IMR-90 (cell line): ENCODE results near the gene GBE1. TPM values are rescaled to one million over a fixed set of nuclear protein-coding genes. Genes with fewer than 3 reads are reported as not detected.

Experiments used
- ATAC-seq: fragments of 200-7000 bp; cut with Tn5 transposase; 2 replicates; pipeline ENCODE4 v1.9.1; 2020; ENCODE audit warnings: low read depth, mild to moderate bottlenecking, moderate library complexity
- BruUV-seq: library from RNA; stranded (reverse); fragments of 400-500 nt; replicated peaks from 2 replicates; lab custom pipeline; 2021; lab: Mats Ljungman, UMichigan
- CTCF ChIA-PET: fragments of 300-600 bp; formaldehyde crosslinking; extraction: SDS; loops from one replicate; lab custom pipeline; 2021; ENCODE audit warnings: antibody characterized with exemption; lab: Yijun Ruan, JAX
- POLR2A ChIA-PET: fragments of 300-600 bp; sonication (Branson Sonifier 250); formaldehyde crosslinking; loops from one replicate; lab custom pipeline; 2022; ENCODE audit warnings: antibody characterized with exemption; ENCODE audit not compliant: unreplicated experiment; lab: Charles Lee
- DNase-seq: peaks from one replicate; pipeline ENCODE4 v3.0.0; 2013
- H2AFZ ChIP-seq: replicated peaks from 2 replicates; pipeline ENCODE3; 2013; ENCODE audit warnings: low read length, mild to moderate bottlenecking; ENCODE audit not compliant: poor library complexity
- H2AK5ac ChIP-seq: 2 replicates; pipeline ENCODE4 v1.6.1; 2013; ENCODE audit warnings: low read depth, low read length, inconsistent platforms
- H2AK9ac ChIP-seq: replicated peaks from 2 replicates; pipeline ENCODE3; 2013; ENCODE audit warnings: mild to moderate bottlenecking, low read depth, low read length, moderate library complexity; ENCODE audit not compliant: poor library complexity
- H2BK120ac ChIP-seq: 2 replicates; pipeline ENCODE4 v1.6.1; 2013; ENCODE audit warnings: low read depth, low read length, inconsistent platforms
- H2BK15ac ChIP-seq: 3 replicates; pipeline ENCODE4 v1.6.1; 2013; ENCODE audit warnings: low read depth, low read length, inconsistent platforms
- H2BK20ac ChIP-seq: 2 replicates; pipeline ENCODE4 v1.6.1; 2013; ENCODE audit warnings: low read depth, mild to moderate bottlenecking, inconsistent platforms, low read length, moderate library complexity
- H2BK5ac ChIP-seq: 2 replicates; pipeline ENCODE4 v1.6.1; 2013; ENCODE audit warnings: mild to moderate bottlenecking, low read depth, low read length, inconsistent platforms; ENCODE audit not compliant: poor library complexity, severe bottlenecking
- H3K14ac ChIP-seq: replicated peaks from 2 replicates; pipeline ENCODE4 v1.6.1; 2013; ENCODE audit warnings: low read depth, low read length, inconsistent platforms
- H3K18ac ChIP-seq: 2 replicates; pipeline ENCODE4 v1.6.1; 2013; ENCODE audit warnings: low read depth, low read length, control low read depth
- H3K23ac ChIP-seq: 2 replicates; pipeline ENCODE4 v1.6.1; 2013; ENCODE audit warnings: low read depth, low read length, inconsistent platforms
- H3K27ac ChIP-seq: 2 replicates; pipeline ENCODE4 v1.5.1; 2013; ENCODE audit warnings: mild to moderate bottlenecking, control low read depth, low read length; ENCODE audit not compliant: insufficient read depth
- H3K27me3 ChIP-seq: 2 replicates; pipeline ENCODE4 v1.6.1; 2013; ENCODE audit warnings: low read length; ENCODE audit not compliant: control insufficient read depth, insufficient read depth
- H3K36me3 ChIP-seq: 2 replicates; pipeline ENCODE4 v1.6.1; 2013; ENCODE audit warnings: low read length, mixed read lengths; ENCODE audit not compliant: control insufficient read depth, insufficient read depth
- H3K4ac ChIP-seq: 2 replicates; pipeline ENCODE4 v1.6.1; 2013; ENCODE audit warnings: low read depth, low read length, inconsistent platforms
- H3K4me1 ChIP-seq: 2 replicates; pipeline ENCODE4 v1.6.1; 2013; ENCODE audit warnings: low read length, mixed read lengths; ENCODE audit not compliant: control insufficient read depth, insufficient read depth
- H3K4me2 ChIP-seq: 2 replicates; pipeline ENCODE4 v1.6.1; 2013; ENCODE audit warnings: low read depth, mild to moderate bottlenecking, control low read depth, low read length, moderate library complexity
- H3K4me3 ChIP-seq: 2 replicates; pipeline ENCODE4 v1.5.1; 2013; ENCODE audit warnings: low read depth, mild to moderate bottlenecking, control low read depth, low read length, moderate library complexity; ENCODE audit not compliant: insufficient read depth
- H3K56ac ChIP-seq: 2 replicates; pipeline ENCODE4 v1.6.1; 2013; ENCODE audit warnings: low read length, inconsistent platforms; ENCODE audit not compliant: insufficient read depth; ENCODE audit errors: extremely low read depth
- H3K79me1 ChIP-seq, 2 experiments: 2 replicates each; pipeline ENCODE4 v1.6.1; 2013; ENCODE audit warnings: low read length in 2 of 2, inconsistent platforms in 1 of 2, low read depth in 1 of 2
- H3K9ac ChIP-seq: 2 replicates; pipeline ENCODE4 v1.6.1; 2013; ENCODE audit warnings: low read depth, low read length, control low read depth
- H3K9me1 ChIP-seq: 2 replicates; pipeline ENCODE4 v1.6.1; 2013; ENCODE audit warnings: low read length, inconsistent platforms; ENCODE audit not compliant: insufficient read depth
- H3K9me3 ChIP-seq: 2 replicates; pipeline ENCODE4 v1.6.1; 2013; ENCODE audit warnings: low read length; ENCODE audit not compliant: control insufficient read depth, insufficient read depth
- H4K20me1 ChIP-seq: 2 replicates; pipeline ENCODE4 v1.6.1; 2013; ENCODE audit warnings: low read length, inconsistent platforms; ENCODE audit not compliant: insufficient read depth
- H4K5ac ChIP-seq: 2 replicates; pipeline ENCODE4 v1.6.1; 2013; ENCODE audit warnings: mild to moderate bottlenecking, low read depth, low read length, control low read depth
- H4K8ac ChIP-seq, 2 experiments: 2 replicates each; pipeline ENCODE4 v1.6.1; 2013; ENCODE audit warnings: low read depth in 2 of 2, low read length in 2 of 2, control low read depth in 1 of 2, inconsistent platforms in 1 of 2
- H4K91ac ChIP-seq: 2 replicates; pipeline ENCODE4 v1.6.1; 2013; ENCODE audit warnings: low read depth, low read length, inconsistent platforms; ENCODE audit not compliant: insufficient read depth
- BHLHE40 ChIP-seq: fragments of 150-350 bp; IDR thresholded peaks from 2 replicates; pipeline ENCODE4 v1.6.1; 2016; ENCODE audit warnings: mild to moderate bottlenecking, low read depth, low read length
- CEBPB ChIP-seq: IDR thresholded peaks from 2 replicates; pipeline ENCODE4 v1.6.1; 2012; ENCODE audit warnings: low read depth, low read length, improper control_type of control experiment
- CHD1 ChIP-seq: IDR thresholded peaks from 2 replicates; pipeline ENCODE4 v1.6.1; 2012; ENCODE audit warnings: low read depth, low read length, improper control_type of control experiment
- CTCF ChIP-seq: conservative IDR thresholded peaks from 2 replicates; pipeline ENCODE4 v1.5.1; 2012; ENCODE audit warnings: mild to moderate bottlenecking, low read depth, low read length, improper control_type of control experiment
- ELK1 ChIP-seq: fragments of 150-350 bp; IDR thresholded peaks from 2 replicates; pipeline ENCODE4 v1.6.1; 2016; ENCODE audit warnings: low read depth, mild to moderate bottlenecking, low read length, moderate library complexity, borderline replicate concordance
- FOS ChIP-seq: fragments of 150-350 bp; IDR thresholded peaks from 2 replicates; pipeline ENCODE4 v1.6.1; 2016; ENCODE audit warnings: low read depth, low read length
- MAFK ChIP-seq: IDR thresholded peaks from 2 replicates; pipeline ENCODE4 v1.6.1; 2012; ENCODE audit warnings: low read depth, low read length, improper control_type of control experiment
- NFE2L2 ChIP-seq: fragments of 150-350 bp; IDR thresholded peaks from 2 replicates; pipeline ENCODE4 v1.6.1; 2016; ENCODE audit warnings: low read depth, mild to moderate bottlenecking, low read length
- POLR2A ChIP-seq: IDR thresholded peaks from 2 replicates; pipeline ENCODE4 v1.6.1; 2012; ENCODE audit warnings: mild to moderate bottlenecking, low read depth, low read length
- RAD21 ChIP-seq: IDR thresholded peaks from 2 replicates; pipeline ENCODE4 v1.6.1; 2012; ENCODE audit warnings: low read length, improper control_type of control experiment
- RCOR1 ChIP-seq: IDR thresholded peaks from 2 replicates; pipeline ENCODE4 v1.6.1; 2012; ENCODE audit warnings: mild to moderate bottlenecking, low read length, improper control_type of control experiment; ENCODE audit not compliant: insufficient replicate concordance
- RFX5 ChIP-seq: IDR thresholded peaks from 2 replicates; pipeline ENCODE4 v1.8.0; 2012; ENCODE audit warnings: low read depth, mild to moderate bottlenecking, low read length, moderate library complexity
- SMC3 ChIP-seq: fragments of 150-350 bp; IDR thresholded peaks from 2 replicates; pipeline ENCODE4 v1.6.1; 2016; ENCODE audit warnings: low read depth, mild to moderate bottlenecking, antibody characterized with exemption, low read length, moderate library complexity
- WGBS, 2 experiments: methylation state at CpG; one replicate each; pipeline versions ENCODE4 v1.1.5 to v1.1.7; 2013; ENCODE audit warnings: missing lambda C conversion rate in 2 of 2; ENCODE audit not compliant: insufficient read length in 1 of 2; ENCODE audit errors: extremely low coverage in 2 of 2; 5-methylcytosine and 5-hydroxymethylcytosine counted together
- dilution Hi-C: fragments of 300-500 bp; cut with HindIII; formaldehyde crosslinking; loops from one replicate; pipeline ENCODE4 v1.14.3; 2018; ENCODE audit warnings: low sequenced_read_pairs; ENCODE audit not compliant: unreplicated experiment
- in situ Hi-C: fragments of 300-500 bp; cut with MboI; formaldehyde crosslinking; loops from 3 replicates; pipeline ENCODE4 v1.14.3; 2019; ENCODE audit warnings: low sequenced_read_pairs, inconsistent platforms, mixed read lengths
- intact Hi-C: fragments of 100-400 bp; cut with micrococcal nuclease; formaldehyde crosslinking; loops from 2 replicates; pipeline ENCODE4 v1.10.0; 2022
- polyA plus RNA-seq, 3 experiments: library from polyadenylated mRNA; depleted of rRNA; stranded (reverse); fragments of >200 nt; gene quantifications; 2 replicates each; pipeline ENCODE4 v1.2.3, GENCODE V29; 2012; ENCODE audit warnings: low replicate concordance in 1 of 3
- total RNA-seq: library from RNA; depleted of rRNA; stranded (reverse); fragments of >200 nt; gene quantifications from 2 replicates; pipeline ENCODE4 v1.2.3, GENCODE V29; 2012

The GBE1 gene
- total and polyA plus RNA-seq, 2 of the 4 experiments (the other 2 are of a cell fraction), result 36.7 to 90.3 TPM

- no peaks in the 10 kb centered on the region for H3K9me1 ChIP-seq
- no peak overlapping the region for H3K56ac ChIP-seq
- ATAC-seq (no peak), DNase-seq (no peak)
- ChIA-PET POLR2A (no interaction called here), CTCF (no interaction called here)
- dilution Hi-C loops (no loop called here), intact Hi-C loops (loop anchor here (10.0 kb wide), 1 partner anchor 319 kb away; no protein-coding TSS in a partner anchor), in situ Hi-C loops (no loop called here)
- no peak overlapping the region for H3K23ac ChIP-seq
- no peak overlapping the region for H2BK15ac ChIP-seq
- no CpG with 5 or more reads among the region's 5 CpGs for WGBS, 2 experiments
- H4K91ac ChIP-seq, result no peak overlapping the region
- H2AK5ac ChIP-seq, result no peak overlapping the region
- no peaks in the 10 kb centered on the region; a peak in 1 of 4 replicates for H3K79me1 ChIP-seq
- no peak overlapping the region for H3K4ac ChIP-seq
- no peaks in the 10 kb centered on the region for H3K4me1 ChIP-seq
- H2AFZ ChIP-seq, result no peak overlapping the region
- H3K36me3 ChIP-seq, result peaks cover 2% of the 10 kb centered on the region; the same call in 1 of the 2 replicates
- no peak overlapping the region for H3K4me2 ChIP-seq
- no peak overlapping the region for H2BK20ac ChIP-seq
- BruUV-seq, result no TSS peak
- H3K9me3 ChIP-seq, result no peaks in the 10 kb centered on the region
- no peak overlapping the region for H2BK5ac ChIP-seq
- no peak overlapping the region for H3K18ac ChIP-seq
- no peak overlapping the region for H4K5ac ChIP-seq
- H4K8ac ChIP-seq, result no peak overlapping the region
- H3K4me3 ChIP-seq, result no peak overlapping the region
- H3K14ac ChIP-seq, result no peak overlapping the region
- no peak overlapping the region for H3K9ac ChIP-seq
- no peaks in the 10 kb centered on the region for H4K20me1 ChIP-seq
- H3K27ac ChIP-seq, result no peak overlapping the region
- H2AK9ac ChIP-seq, result no peak overlapping the region
- H2BK120ac ChIP-seq, result no peak overlapping the region
- TF ChIP-seq BHLHE40 (no peak), CHD1 (no peak), RAD21 (no peak), ELK1 (no peak), FOS (no peak), MAFK (no peak), RFX5 (no peak), POLR2A (no peak), SMC3 (no peak), CEBPB (no peak), RCOR1 (no peak), CTCF (no peak), NFE2L2 (no peak)
- H3K27me3 ChIP-seq, result no peaks in the 10 kb centered on the region
Observed at GRCh38 chr3:81585937-81586336, 175.5 kb downstream of the GBE1 start.
